ENCODE data around the gene IGFL1. TPM values are rescaled to one million over a fixed set of nuclear protein-coding genes. Genes with fewer than 3 reads are reported as not detected.

Gene IGFL1
- total RNA-seq, 1 donor from 2014 or later = not detected

GRCh38 chr19:46213806-46214205 lies 15.7 kb upstream of the IGFL1 start:
- Mint-ChIP-seq H3K4me3 (ENCODE audit: unreplicated experiment) (no peak overlapping the region), H3K36me3 (ENCODE audit: low read depth, unreplicated experiment) (peaks cover 7% of the 10 kb centered on the region), H3K27ac (ENCODE audit: unreplicated experiment) (peak overlapping the region; percentile 6), H3K9me3 (ENCODE audit: unreplicated experiment) (peaks cover 6% of the 10 kb centered on the region), H3K27me3 (ENCODE audit: low read depth, unreplicated experiment) (peaks cover 36% of the 10 kb centered on the region), H3K4me1 (ENCODE audit: low read depth, unreplicated experiment) (peaks cover 36% of the 10 kb centered on the region)
- Histone ChIP-seq H3K27ac (ENCODE audit: low read depth, low read length) (no peak overlapping the region), H3K9ac (ENCODE audit: low read length) (no peak overlapping the region), H2AFZ (ENCODE audit: low read depth, low read length) (no peak overlapping the region), H3K4me1 (ENCODE audit: insufficient read depth, low read length) (no peaks in the 10 kb centered on the region), H3K4me3 (ENCODE audit: insufficient read depth, low read depth, low read length) (no peak overlapping the region), H3K27me3 (ENCODE audit: insufficient read depth, low read length) (peaks cover 34% of the 10 kb centered on the region), H3K9me3 (ENCODE audit: insufficient read depth, low read depth, low read length) (no peaks in the 10 kb centered on the region), H3K36me3 (ENCODE audit: insufficient read depth, low read length) (no peaks in the 10 kb centered on the region), H4K20me1 (ENCODE audit: insufficient read depth, low read length) (peaks cover 5% of the 10 kb centered on the region), H3K4me2 (ENCODE audit: low read length) (no peak overlapping the region), H3K79me2 (ENCODE audit: insufficient read depth, low read length) (no peaks in the 10 kb centered on the region)
- FAIRE-seq = no peak
- no peak for DNase-seq (ENCODE audit: low read depth)
- TF ChIP-seq EZH2 (IDR thresholded peaks at IDR 0.05; ENCODE audit: insufficient read depth, low read length) (no peak), CTCF (IDR thresholded peaks at IDR 0.05; ENCODE audit: insufficient read depth, low read depth, low read length) (no peak)

GRCh38 chr19:46216612-46217011 lies 12.9 kb upstream of the IGFL1 start:
- H3K4me2 ChIP-seq (ENCODE audit: low read length) = no peak overlapping the region
- no peaks in the 10 kb centered on the region for H3K9me3 ChIP-seq (ENCODE audit: insufficient read depth, low read depth, low read length)
- Mint-ChIP-seq H3K27me3 (ENCODE audit: low read depth, unreplicated experiment) (peaks cover 50% of the 10 kb centered on the region), H3K36me3 (ENCODE audit: low read depth, unreplicated experiment) (peaks cover 3% of the 10 kb centered on the region), H3K4me1 (ENCODE audit: low read depth, unreplicated experiment) (peaks cover 20% of the 10 kb centered on the region), H3K4me3 (ENCODE audit: unreplicated experiment) (no peak overlapping the region), H3K9me3 (ENCODE audit: unreplicated experiment) (peaks cover 6% of the 10 kb centered on the region), H3K27ac (ENCODE audit: unreplicated experiment) (no peak overlapping the region)
- peaks cover 37% of the 10 kb centered on the region for H3K27me3 ChIP-seq (ENCODE audit: insufficient read depth, low read length)
- no peak for FAIRE-seq
- H3K9ac ChIP-seq (ENCODE audit: low read length) = no peak overlapping the region
- H3K36me3 ChIP-seq (ENCODE audit: insufficient read depth, low read length) = no peaks in the 10 kb centered on the region
- no peak overlapping the region for H3K4me3 ChIP-seq (ENCODE audit: insufficient read depth, low read depth, low read length)
- no peaks in the 10 kb centered on the region for H3K4me1 ChIP-seq (ENCODE audit: insufficient read depth, low read length)
- DNase-seq (ENCODE audit: low read depth) = no peak
- H4K20me1 ChIP-seq (ENCODE audit: insufficient read depth, low read length) = peaks cover 2% of the 10 kb centered on the region
- H3K27ac ChIP-seq (ENCODE audit: low read depth, low read length) = no peak overlapping the region
- H2AFZ ChIP-seq (ENCODE audit: low read depth, low read length) = no peak overlapping the region
- TF ChIP-seq EZH2 (IDR thresholded peaks at IDR 0.05; ENCODE audit: insufficient read depth, low read length) = no peak
- H3K79me2 ChIP-seq (ENCODE audit: insufficient read depth, low read length) = no peaks in the 10 kb centered on the region

- Mint-ChIP-seq H3K36me3 (ENCODE audit: low read depth, unreplicated experiment) (peaks cover 3% of the 10 kb centered on the region), H3K27me3 (ENCODE audit: low read depth, unreplicated experiment) (peaks cover 59% of the 10 kb centered on the region), H3K27ac (ENCODE audit: unreplicated experiment) (no peak overlapping the region), H3K9me3 (ENCODE audit: unreplicated experiment) (peaks cover 6% of the 10 kb centered on the region), H3K4me1 (ENCODE audit: low read depth, unreplicated experiment) (peaks cover 19% of the 10 kb centered on the region), H3K4me3 (ENCODE audit: unreplicated experiment) (no peak overlapping the region)
- Histone ChIP-seq H3K36me3 (ENCODE audit: insufficient read depth, low read length) (no peaks in the 10 kb centered on the region), H4K20me1 (ENCODE audit: insufficient read depth, low read length) (peaks cover 7% of the 10 kb centered on the region), H2AFZ (ENCODE audit: low read depth, low read length) (no peak overlapping the region), H3K9me3 (ENCODE audit: insufficient read depth, low read depth, low read length) (no peaks in the 10 kb centered on the region), H3K4me2 (ENCODE audit: low read length) (no peak overlapping the region), H3K27ac (ENCODE audit: low read depth, low read length) (no peak overlapping the region), H3K27me3 (ENCODE audit: insufficient read depth, low read length) (peaks cover 39% of the 10 kb centered on the region), H3K9ac (ENCODE audit: low read length) (no peak overlapping the region), H3K4me3 (ENCODE audit: insufficient read depth, low read depth, low read length) (no peak overlapping the region), H3K79me2 (ENCODE audit: insufficient read depth, low read length) (no peaks in the 10 kb centered on the region), H3K4me1 (ENCODE audit: insufficient read depth, low read length) (no peaks in the 10 kb centered on the region)
- TF ChIP-seq CTCF (IDR thresholded peaks at IDR 0.05; ENCODE audit: insufficient read depth, low read depth, low read length) (no peak), EZH2 (IDR thresholded peaks at IDR 0.05; ENCODE audit: insufficient read depth, low read length) (no peak)
- DNase-seq (ENCODE audit: low read depth) = no peak
- FAIRE-seq = no peak
Observed at GRCh38 chr19:46217476-46217875, 12.1 kb upstream of the IGFL1 start.

Data from astrocyte (in vitro differentiated cells and primary cell).